Measurements from ENCODE around the gene DCUN1D2.
A peak's percentile ranks its signal among the peaks of the same experiment; 100 is the strongest.
"Not testable (repeated sequence)": the region's sequence is repeated elsewhere in the genome, so short reads cannot be mapped to it uniquely, and the experiment has no call there.

DCUN1D2 gene

DNA sequence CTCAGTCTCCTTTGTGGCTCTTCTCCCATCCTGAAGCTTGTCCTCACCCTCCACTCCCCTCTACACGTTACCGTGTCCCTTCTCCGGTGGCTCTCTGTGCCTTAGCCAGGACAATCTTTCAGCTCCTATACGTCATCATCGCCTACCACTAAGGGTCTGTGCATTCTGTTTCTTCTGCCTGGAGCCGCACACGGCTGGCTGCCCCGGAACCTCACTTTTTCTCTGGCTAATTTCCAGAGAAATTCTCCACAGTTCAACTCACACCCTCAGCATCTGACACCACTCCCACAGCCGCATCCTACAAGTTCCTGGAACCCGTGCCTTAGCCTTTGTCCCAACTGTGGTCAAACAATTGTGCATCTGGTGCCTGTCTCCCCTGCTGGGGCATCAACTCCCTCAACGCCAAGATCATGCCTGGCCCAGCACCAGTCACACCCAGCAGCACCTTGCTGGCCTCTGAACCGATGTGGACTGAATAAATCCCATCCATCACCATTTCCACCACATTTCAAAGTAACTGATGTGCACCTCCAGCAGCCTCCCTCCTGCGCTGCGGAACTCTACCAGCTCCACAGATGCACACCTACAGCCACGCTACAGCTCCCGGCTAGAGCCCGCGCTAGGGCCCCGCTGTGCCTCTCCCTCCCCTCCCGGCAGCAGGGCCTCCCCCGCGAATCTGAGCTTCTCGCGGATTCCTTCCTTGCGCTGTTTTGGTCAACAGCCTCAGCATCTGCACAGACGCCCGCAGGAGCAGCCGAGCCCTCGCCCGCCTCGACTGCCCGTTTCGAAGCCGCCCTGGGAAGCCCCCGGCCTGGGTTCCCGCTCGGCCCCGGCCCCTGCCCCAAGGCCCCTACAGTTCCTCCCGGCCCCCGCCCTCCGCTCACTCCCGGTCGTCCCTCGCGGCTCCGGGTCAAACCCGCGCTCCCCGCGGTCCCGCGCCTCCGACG lies 689 bp downstream of the DCUN1D2 start:
- peak; percentile 54 for DNase-seq (ENCODE audit: low read depth)

DNA sequence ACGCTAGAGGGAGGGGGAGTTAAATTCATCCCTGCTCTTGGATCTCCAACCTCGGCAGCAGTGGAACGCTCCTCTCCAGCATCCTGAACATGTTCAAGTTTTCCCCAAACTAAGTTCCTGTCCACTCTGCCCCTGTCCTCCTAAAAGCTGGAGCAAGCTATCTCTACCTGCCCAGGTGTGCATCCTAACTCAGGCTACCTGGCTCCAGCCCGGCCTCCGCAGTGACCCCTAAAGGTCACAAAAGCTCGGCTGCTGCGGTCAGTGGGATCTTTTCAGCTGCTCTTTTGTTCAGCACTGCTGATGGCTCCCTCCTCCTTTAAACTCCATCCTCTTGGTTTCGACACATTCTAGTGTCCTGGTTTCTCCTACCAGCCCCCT lies 1.4 kb downstream of the DCUN1D2 start:
- DNase-seq (ENCODE audit: low read depth), result peak; percentile 40

- no peak for DNase-seq (ENCODE audit: low read depth)
Measured at GRCh38 chr13:113488283-113488682, 2.2 kb downstream of the DCUN1D2 start.

GRCh38 chr13:113486698-113487097 lies 3.8 kb downstream of the DCUN1D2 start:
- no peak for DNase-seq (ENCODE audit: low read depth)

- peak; percentile 38 for DNase-seq (ENCODE audit: low read depth)
Measured at GRCh38 chr13:113485545-113485944, 5.0 kb downstream of the DCUN1D2 start.

- DNase-seq (ENCODE audit: low read depth), result peak; percentile 53
Measured at GRCh38 chr13:113483504-113484293, 6.8 kb downstream of the DCUN1D2 start.

DNA sequence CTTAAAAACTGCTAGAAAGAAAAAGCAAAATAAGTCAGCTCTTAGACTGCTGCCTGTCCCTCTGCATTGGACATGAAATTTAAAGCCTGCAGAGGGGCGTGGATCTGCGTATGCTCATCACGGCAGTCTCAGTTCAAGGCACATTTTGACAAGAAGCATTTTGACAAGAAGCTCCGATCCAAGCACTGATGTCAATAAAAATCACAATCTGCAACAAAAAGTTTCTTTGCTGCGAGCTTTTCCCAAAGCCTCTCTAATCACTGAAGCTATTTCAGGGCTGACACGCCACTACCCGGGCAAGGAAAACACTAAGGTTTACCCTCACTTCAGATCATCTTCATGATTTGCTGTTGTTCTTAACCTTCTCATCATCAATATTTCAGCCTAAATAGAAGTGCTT lies 7.4 kb downstream of the DCUN1D2 start:
- no peak for DNase-seq (ENCODE audit: low read depth)

GRCh38 chr13:113479179-113479578 lies 11.3 kb downstream of the DCUN1D2 start:
- DNase-seq (ENCODE audit: low read depth), result no peak

- DNase-seq (ENCODE audit: low read depth), result peak; percentile 57
Measured at GRCh38 chr13:113477724-113478123, 12.8 kb downstream of the DCUN1D2 start.

GRCh38 chr13:113476811-113477210 lies 13.7 kb downstream of the DCUN1D2 start:
- DNase-seq (ENCODE audit: low read depth), result no peak

DNA sequence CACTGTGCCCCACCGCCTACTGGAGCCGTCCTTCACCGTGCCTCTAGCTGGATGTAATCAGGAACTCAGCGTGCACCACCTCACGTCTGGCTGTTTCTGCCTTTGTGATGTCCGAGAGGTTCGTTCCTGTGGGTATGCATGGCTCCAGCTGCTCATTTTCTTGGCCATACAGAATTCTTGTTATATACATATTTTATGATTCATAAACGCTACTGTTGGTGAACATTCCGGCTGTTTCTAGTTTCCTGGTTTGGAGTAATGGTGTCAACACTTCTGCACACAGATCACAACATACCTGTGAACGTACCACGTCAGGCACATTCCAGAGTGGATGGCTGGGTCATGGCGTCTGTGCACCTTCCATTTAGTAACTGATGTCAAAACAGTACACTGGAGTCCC lies 14.6 kb downstream of the DCUN1D2 start:
- no peak for DNase-seq (ENCODE audit: low read depth)

- no peak for DNase-seq (ENCODE audit: low read depth)
Measured at GRCh38 chr13:113475280-113475679, 15.2 kb downstream of the DCUN1D2 start.

GRCh38 chr13:113474179-113474578 lies 16.3 kb downstream of the DCUN1D2 start:
- peak; percentile 92 for DNase-seq (ENCODE audit: low read depth)

- DNase-seq (ENCODE audit: low read depth), result no peak
Measured at GRCh38 chr13:113472355-113473025, 18.0 kb downstream of the DCUN1D2 start.

DNA sequence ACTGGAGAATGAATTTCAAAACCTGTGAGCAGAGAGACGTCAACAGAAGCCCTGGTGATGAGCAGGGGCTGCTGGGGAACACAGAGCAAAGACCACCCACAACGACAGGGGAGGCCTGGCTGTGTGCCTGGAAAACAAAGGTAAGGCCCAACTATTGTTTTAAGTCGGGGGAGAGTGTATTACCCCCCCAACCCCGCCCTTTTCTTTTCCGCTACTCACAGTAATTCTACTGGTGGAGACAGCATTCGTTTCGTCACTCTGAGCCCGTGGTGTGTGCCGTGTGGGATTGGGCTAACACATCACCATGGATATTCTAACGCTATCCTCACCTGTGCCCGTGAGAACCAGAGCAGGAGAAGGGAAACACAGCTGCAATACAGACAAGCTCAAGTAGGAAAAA lies 18.7 kb downstream of the DCUN1D2 start:
- DNase-seq (ENCODE audit: low read depth), result no peak

- not testable (repeated sequence) for DNase-seq (ENCODE audit: low read depth)
Measured at GRCh38 chr13:113470635-113471163, 19.8 kb downstream of the DCUN1D2 start.

- DNase-seq (ENCODE audit: low read depth), result no peak
Measured at GRCh38 chr13:113470073-113470472, 20.4 kb downstream of the DCUN1D2 start.

- DNase-seq (ENCODE audit: low read depth), result no peak
Measured at GRCh38 chr13:113469582-113469981, 20.9 kb downstream of the DCUN1D2 start.

GRCh38 chr13:113468472-113469201 lies 21.9 kb downstream of the DCUN1D2 start:
- no peak for DNase-seq (ENCODE audit: low read depth)

DNA sequence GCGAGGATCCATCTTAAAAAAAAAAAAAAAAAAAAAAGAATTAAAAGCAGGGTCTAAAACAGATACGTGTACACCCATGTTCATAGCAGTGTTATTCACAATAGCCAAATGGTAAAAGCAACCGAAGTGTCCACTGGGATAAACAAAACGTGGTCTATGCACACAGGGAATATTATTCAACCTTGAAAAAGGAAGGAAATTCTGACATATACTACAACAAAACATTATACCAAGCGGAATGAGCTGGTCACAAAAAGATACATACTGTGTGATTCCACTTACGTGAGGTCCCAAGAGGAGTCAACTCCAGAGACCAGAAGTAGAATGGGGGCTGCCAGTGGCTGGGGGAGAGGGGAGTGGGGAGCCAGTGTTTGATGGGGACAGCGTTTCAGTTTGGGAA lies 22.5 kb downstream of the DCUN1D2 start:
- no peak for DNase-seq (ENCODE audit: low read depth)

- DNase-seq (ENCODE audit: low read depth), result peak; percentile 54
Measured at GRCh38 chr13:113466383-113466782, 24.1 kb downstream of the DCUN1D2 start.

DNA sequence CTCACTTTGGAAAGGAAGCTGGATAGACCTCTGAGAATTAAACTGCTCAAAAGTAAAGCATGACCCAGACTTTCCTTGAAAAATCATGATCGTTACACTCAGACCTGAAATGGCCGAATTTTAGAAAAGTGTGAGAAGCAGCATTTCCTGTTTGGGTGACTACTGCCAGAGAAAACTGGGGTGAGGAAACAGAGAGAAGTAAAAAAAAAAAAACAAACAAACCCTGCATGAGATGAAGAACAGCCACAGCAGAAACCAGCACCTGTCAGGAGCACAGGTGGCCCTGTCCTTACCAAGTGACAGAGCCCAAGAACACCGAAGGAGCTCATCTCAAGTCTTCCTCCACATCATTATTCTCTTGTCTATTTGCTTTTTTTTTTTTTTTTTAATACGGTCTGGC lies 25.2 kb downstream of the DCUN1D2 start:
- DNase-seq (ENCODE audit: low read depth), result no peak
